WERI-Rb-1 (cell line): ENCODE results near the gene PCDHGA4.

Source experiments
- DNase-seq: peaks from one replicate; pipeline ENCODE4 v3.0.0-alpha.2; 2020
- H3K27ac ChIP-seq: fragments of 250-450 bp; sonication (Bioruptor Pico); 2 replicates; pipeline ENCODE4 v1.5.1; 2020; ENCODE audit warnings: mild to moderate bottlenecking, moderate library complexity
- H3K27me3 ChIP-seq: fragments of 250-450 bp; sonication (Bioruptor Pico); 2 replicates; pipeline ENCODE4 v1.5.1; 2021; ENCODE audit warnings: mild to moderate bottlenecking, low read depth, moderate library complexity; ENCODE audit not compliant: insufficient read depth, severe bottlenecking
- H3K36me3 ChIP-seq: fragments of 250-450 bp; sonication (Bioruptor Pico); 2 replicates; pipeline ENCODE4 v1.5.1; 2020; ENCODE audit warnings: mild to moderate bottlenecking, moderate library complexity
- H3K4me3 ChIP-seq: 2 replicates; pipeline ENCODE4 v1.5.1; 2011; ENCODE audit warnings: low read depth, mild to moderate bottlenecking, control low read depth, low read length
- H3K9me3 ChIP-seq: fragments of 250-450 bp; sonication (Bioruptor Pico); 2 replicates; pipeline ENCODE4 v1.5.1; 2021; ENCODE audit warnings: mild to moderate bottlenecking, moderate library complexity; ENCODE audit not compliant: severe bottlenecking
- TF ChIP-seq, protein P1 (sequence below): IDR thresholded peaks from 2 replicates; pipeline ENCODE4 v1.5.1; 2011; ENCODE audit warnings: low read depth, mild to moderate bottlenecking, control low read depth, inconsistent platforms, low read length

The PCDHGA4 gene

DNA sequence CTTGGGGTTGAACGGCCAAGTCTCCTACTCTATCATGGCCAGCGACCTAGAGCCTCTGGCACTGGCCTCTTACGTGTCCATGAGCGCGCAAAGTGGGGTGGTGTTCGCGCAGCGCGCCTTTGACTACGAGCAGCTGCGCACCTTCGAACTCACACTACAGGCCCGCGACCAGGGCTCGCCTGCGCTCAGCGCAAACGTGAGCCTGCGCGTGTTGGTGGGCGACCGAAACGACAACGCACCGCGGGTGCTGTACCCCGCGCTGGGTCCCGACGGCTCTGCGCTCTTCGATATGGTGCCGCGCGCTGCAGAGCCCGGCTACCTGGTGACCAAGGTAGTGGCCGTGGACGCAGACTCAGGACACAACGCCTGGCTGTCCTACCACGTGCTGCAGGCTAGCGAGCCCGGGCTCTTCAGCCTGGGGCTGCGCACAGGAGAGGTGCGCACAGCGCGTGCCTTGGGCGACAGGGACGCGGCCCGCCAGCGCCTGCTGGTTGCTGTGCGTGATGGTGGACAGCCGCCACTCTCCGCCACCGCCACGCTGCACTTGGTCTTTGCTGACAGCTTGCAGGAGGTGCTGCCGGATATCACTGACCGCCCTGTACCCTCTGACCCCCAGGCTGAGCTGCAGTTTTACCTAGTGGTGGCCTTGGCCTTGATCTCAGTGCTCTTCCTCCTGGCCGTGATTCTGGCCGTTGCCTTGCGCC lies 44.9 kb downstream of the PCDHGA4 start:
- TF ChIP-seq, protein P1, sequence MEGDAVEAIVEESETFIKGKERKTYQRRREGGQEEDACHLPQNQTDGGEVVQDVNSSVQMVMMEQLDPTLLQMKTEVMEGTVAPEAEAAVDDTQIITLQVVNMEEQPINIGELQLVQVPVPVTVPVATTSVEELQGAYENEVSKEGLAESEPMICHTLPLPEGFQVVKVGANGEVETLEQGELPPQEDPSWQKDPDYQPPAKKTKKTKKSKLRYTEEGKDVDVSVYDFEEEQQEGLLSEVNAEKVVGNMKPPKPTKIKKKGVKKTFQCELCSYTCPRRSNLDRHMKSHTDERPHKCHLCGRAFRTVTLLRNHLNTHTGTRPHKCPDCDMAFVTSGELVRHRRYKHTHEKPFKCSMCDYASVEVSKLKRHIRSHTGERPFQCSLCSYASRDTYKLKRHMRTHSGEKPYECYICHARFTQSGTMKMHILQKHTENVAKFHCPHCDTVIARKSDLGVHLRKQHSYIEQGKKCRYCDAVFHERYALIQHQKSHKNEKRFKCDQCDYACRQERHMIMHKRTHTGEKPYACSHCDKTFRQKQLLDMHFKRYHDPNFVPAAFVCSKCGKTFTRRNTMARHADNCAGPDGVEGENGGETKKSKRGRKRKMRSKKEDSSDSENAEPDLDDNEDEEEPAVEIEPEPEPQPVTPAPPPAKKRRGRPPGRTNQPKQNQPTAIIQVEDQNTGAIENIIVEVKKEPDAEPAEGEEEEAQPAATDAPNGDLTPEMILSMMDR, result no peak
- Histone ChIP-seq H3K9me3 (peaks cover 4% of the 10 kb centered on the region), H3K4me3 (no peak overlapping the region)

DNA sequence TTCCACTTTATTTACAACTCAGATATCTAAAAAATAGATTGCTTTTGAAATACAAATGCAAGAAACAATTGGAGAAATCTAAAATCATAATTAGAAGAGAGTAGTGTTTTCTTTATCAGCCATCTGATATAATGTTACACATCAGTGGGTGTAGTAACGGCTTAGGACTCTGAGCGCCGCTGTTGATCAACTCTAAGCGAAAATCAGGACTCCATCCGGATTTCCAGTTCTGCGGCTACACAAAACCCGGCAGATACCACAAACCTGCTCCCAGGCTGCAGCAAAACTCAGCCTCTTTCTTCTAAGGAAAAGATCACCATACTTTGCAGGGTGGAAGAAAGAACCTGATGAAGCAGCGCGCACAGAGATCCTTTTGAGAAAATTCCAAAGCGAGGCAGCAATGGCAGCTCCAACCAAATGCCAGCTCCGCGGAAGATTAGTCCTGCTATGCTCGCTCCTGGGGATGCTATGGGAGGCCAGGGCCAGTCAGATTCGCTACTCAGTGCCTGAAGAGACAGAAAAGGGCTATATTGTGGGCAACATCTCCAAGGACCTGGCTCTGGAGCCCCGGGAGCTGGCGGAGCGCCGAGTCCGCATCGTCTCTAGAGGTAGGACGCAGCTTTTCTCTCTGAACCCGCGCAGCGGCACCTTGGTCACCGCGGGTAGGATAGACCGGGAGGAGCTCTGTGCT lies 47.9 kb downstream of the PCDHGA4 start, which contains the start of gene PCDHGA9:
PCDHGA9 (plus strand) TSS at position 226 of the 691 bp plus-strand sequence; CDS start at position 401, 175 bp downstream.
- DNase-seq, result peak; percentile 30
- H3K9me3 ChIP-seq, result peaks cover 4% of the 10 kb centered on the region
- H3K4me3 ChIP-seq, result no peak within 1 kb of the TSS
- TF ChIP-seq, protein P1, result peak; percentile 45
- H3K27me3 ChIP-seq, result no peaks in the 10 kb centered on the region
- no peaks in the 10 kb centered on the region for H3K36me3 ChIP-seq
- H3K27ac ChIP-seq, result no peak within 1 kb of the TSS

More for the DNA sequence above, 44.9 kb downstream of the PCDHGA4 start:
- Histone ChIP-seq H3K27ac (no peak overlapping the region), H3K36me3 (no peaks in the 10 kb centered on the region), H3K27me3 (no peaks in the 10 kb centered on the region)
- no peak for DNase-seq

DNA sequence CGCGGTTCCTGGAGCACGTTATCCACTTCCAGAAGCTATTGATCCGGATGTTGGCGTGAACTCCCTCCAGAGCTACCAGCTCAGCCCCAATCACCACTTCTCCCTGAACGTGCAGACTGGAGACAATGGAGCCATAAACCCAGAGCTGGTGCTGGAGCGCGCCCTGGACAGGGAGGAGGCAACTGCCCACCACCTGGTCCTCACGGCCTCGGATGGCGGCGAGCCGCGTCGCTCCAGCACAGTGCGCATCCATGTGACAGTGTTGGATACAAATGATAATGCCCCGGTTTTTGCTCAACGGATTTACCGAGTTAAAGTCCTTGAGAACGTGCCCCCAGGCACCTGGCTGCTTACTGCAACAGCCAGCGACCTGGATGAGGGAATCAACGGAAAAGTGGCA lies 48.6 kb downstream of the PCDHGA4 start:
- TF ChIP-seq, protein P1, result no peak
- H3K36me3 ChIP-seq, result no peaks in the 10 kb centered on the region
- H3K9me3 ChIP-seq, result peaks cover 4% of the 10 kb centered on the region
- no peak overlapping the region for H3K27ac ChIP-seq
- DNase-seq, result no peak
- H3K4me3 ChIP-seq, result no peak overlapping the region
- H3K27me3 ChIP-seq, result no peaks in the 10 kb centered on the region
